H9 (cell line): ENCODE results near the gene RPP40. TPM values are rescaled to one million over a fixed set of nuclear protein-coding genes. Genes with fewer than 3 reads are reported as not detected.

Experiments
- DNase-seq: peaks from one replicate; pipeline ENCODE4 v3.0.0-alpha.2; 2017
- H2AFZ ChIP-seq: one replicate; pipeline ENCODE4 v1.6.1; 2013; ENCODE audit warnings: mild to moderate bottlenecking, low read length, control low read depth, moderate library complexity
- H2AK5ac ChIP-seq: 2 replicates; pipeline ENCODE4 v1.6.1; 2013; ENCODE audit warnings: low read length, control low read depth, mixed read lengths; ENCODE audit not compliant: insufficient read length
- H2BK120ac ChIP-seq: one replicate; pipeline ENCODE4 v1.6.1; 2013; ENCODE audit warnings: low read depth, mild to moderate bottlenecking, low read length, control low read depth, inconsistent platforms; ENCODE audit not compliant: poor library complexity, severe bottlenecking
- H2BK12ac ChIP-seq: 2 replicates; pipeline ENCODE4 v1.6.1; 2013; ENCODE audit warnings: low read length, control low read depth, mixed read lengths, low read depth; ENCODE audit not compliant: insufficient read length
- H2BK15ac ChIP-seq: 2 replicates; pipeline ENCODE4 v1.6.1; 2013; ENCODE audit warnings: low read depth, low read length, control low read depth
- H2BK20ac ChIP-seq: one replicate; pipeline ENCODE4 v1.6.1; 2013; ENCODE audit warnings: low read depth, mild to moderate bottlenecking, low read length, control low read depth, inconsistent platforms; ENCODE audit not compliant: poor library complexity, severe bottlenecking
- H2BK5ac ChIP-seq: 2 replicates; pipeline ENCODE4 v1.6.1; 2013; ENCODE audit warnings: low read length, control low read depth, mixed read lengths; ENCODE audit not compliant: insufficient read length
- H3K14ac ChIP-seq: 2 replicates; pipeline ENCODE4 v1.6.1; 2013; ENCODE audit warnings: low read length, control low read depth; ENCODE audit not compliant: insufficient read depth
- H3K18ac ChIP-seq: 2 replicates; pipeline ENCODE4 v1.6.1; 2013; ENCODE audit warnings: low read depth, mild to moderate bottlenecking, mixed read lengths, low read length, control low read depth; ENCODE audit not compliant: insufficient read length
- H3K23ac ChIP-seq: 2 replicates; pipeline ENCODE4 v1.6.1; 2013; ENCODE audit warnings: low read length, control low read depth, mixed read lengths, low read depth; ENCODE audit not compliant: insufficient read length
- H3K23me2 ChIP-seq: 2 replicates; pipeline ENCODE4 v1.6.1; 2013; ENCODE audit warnings: low read depth, mild to moderate bottlenecking, mixed read lengths, low read length, control low read depth; ENCODE audit not compliant: insufficient read length, poor library complexity, severe bottlenecking
- H3K27ac ChIP-seq: 2 replicates; pipeline ENCODE4 v1.5.1; 2013; ENCODE audit warnings: low read length, control low read depth, mixed read lengths, low read depth; ENCODE audit not compliant: insufficient read length
- H3K27me3 ChIP-seq: 2 replicates; pipeline ENCODE4 v1.6.1; 2013; ENCODE audit warnings: low read length, control low read depth, inconsistent platforms; ENCODE audit not compliant: insufficient read depth
- H3K4ac ChIP-seq: 2 replicates; pipeline ENCODE4 v1.6.1; 2013; ENCODE audit warnings: low read depth, mild to moderate bottlenecking, control low read depth, inconsistent platforms, low read length, moderate library complexity
- H3K4me1 ChIP-seq: 2 replicates; pipeline ENCODE4 v1.6.1; 2013; ENCODE audit warnings: low read length, control low read depth, inconsistent platforms; ENCODE audit not compliant: insufficient read depth
- H3K4me2 ChIP-seq: 2 replicates; pipeline ENCODE4 v1.6.1; 2013; ENCODE audit warnings: low read length, control low read depth, mixed read lengths; ENCODE audit not compliant: insufficient read length, insufficient read depth
- H3K56ac ChIP-seq: 2 replicates; pipeline ENCODE4 v1.6.1; 2013; ENCODE audit warnings: low read depth, mild to moderate bottlenecking, mixed read lengths, low read length, control low read depth; ENCODE audit not compliant: insufficient read length
- H3K79me1 ChIP-seq: 2 replicates; pipeline ENCODE4 v1.6.1; 2013; ENCODE audit warnings: low read depth, mild to moderate bottlenecking, moderate library complexity, low read length, control low read depth, inconsistent platforms; ENCODE audit not compliant: insufficient read depth, poor library complexity, severe bottlenecking
- H3K79me2 ChIP-seq: 2 replicates; pipeline ENCODE4 v1.6.1; 2013; ENCODE audit warnings: low read length, control low read depth, inconsistent platforms; ENCODE audit not compliant: insufficient read depth
- H3K9ac ChIP-seq: 2 replicates; pipeline ENCODE4 v1.6.1; 2013; ENCODE audit warnings: low read length, control low read depth, mixed read lengths; ENCODE audit not compliant: insufficient read length; ENCODE audit errors: extremely low read depth
- H3K9me3 ChIP-seq: one replicate; pipeline ENCODE4 v1.6.1; 2013; ENCODE audit warnings: low read depth, low read length, inconsistent platforms; ENCODE audit not compliant: control insufficient read depth
- H3T11ph ChIP-seq: one replicate; pipeline ENCODE4 v1.6.1; 2013; ENCODE audit warnings: mild to moderate bottlenecking, low read length, control low read depth, inconsistent platforms
- H4K20me1 ChIP-seq: one replicate; pipeline ENCODE4 v1.6.1; 2013; ENCODE audit not compliant: control insufficient read depth, insufficient read length, insufficient read depth
- H4K5ac ChIP-seq: 2 replicates; pipeline ENCODE4 v1.6.1; 2013; ENCODE audit warnings: low read depth, mild to moderate bottlenecking, mixed read lengths, low read length, control low read depth; ENCODE audit not compliant: insufficient read length
- H4K8ac ChIP-seq: replicated peaks from 2 replicates; pipeline ENCODE4 v1.6.1; 2013; ENCODE audit warnings: low read length, control low read depth, mixed read lengths, low read depth; ENCODE audit not compliant: insufficient read length
- H4K91ac ChIP-seq: 2 replicates; pipeline ENCODE4 v1.6.1; 2013; ENCODE audit warnings: low read depth, mild to moderate bottlenecking, moderate library complexity, mixed read lengths, low read length, control low read depth; ENCODE audit not compliant: insufficient read length
- H3K27ac Mint-ChIP-seq, 3 experiments: 2 replicates in 2 of 3; 3 replicates in 1 of 3; pipeline ENCODE4 v1.8.0; 2020 to 2021; ENCODE audit warnings: mixed read lengths in 3 of 3, mild to moderate bottlenecking in 1 of 3, moderate library complexity in 1 of 3
- H3K27me3 Mint-ChIP-seq: 2 replicates; pipeline ENCODE4 v1.8.0; 2021; ENCODE audit warnings: low read depth, mild to moderate bottlenecking, moderate library complexity, mixed read lengths
- H3K36me3 Mint-ChIP-seq, 3 experiments: 2 replicates in 2 of 3; 3 replicates in 1 of 3; pipeline ENCODE4 v1.8.0; 2020 to 2021; ENCODE audit warnings: low read depth in 3 of 3, mixed read lengths in 3 of 3; ENCODE audit not compliant: insufficient read depth in 1 of 3
- H3K4me1 Mint-ChIP-seq, 2 experiments: 2 replicates each; pipeline ENCODE4 v1.8.0; 2020; ENCODE audit warnings: mixed read lengths in 2 of 2
- H3K4me3 Mint-ChIP-seq, 2 experiments: 2 replicates in 1 of 2; 3 replicates in 1 of 2; pipeline ENCODE4 v1.8.0; 2020 to 2021; ENCODE audit warnings: mild to moderate bottlenecking in 2 of 2, mixed read lengths in 2 of 2, moderate library complexity in 1 of 2
- H3K9me3 Mint-ChIP-seq, 2 experiments: 2 replicates in 1 of 2; 3 replicates in 1 of 2; pipeline ENCODE4 v1.8.0; 2020; ENCODE audit warnings: mild to moderate bottlenecking in 2 of 2, mixed read lengths in 2 of 2, moderate library complexity in 1 of 2
- WGBS: extraction: QIAGEN DNeasy Blood & Tissue Kit; methylation state at CpG from one replicate; pipeline ENCODE4 v1.1.7; 2013; ENCODE audit warnings: missing lambda C conversion rate, low lambda C conversion rate, mixed read lengths; ENCODE audit not compliant: insufficient read length; ENCODE audit errors: extremely low coverage; 5-methylcytosine and 5-hydroxymethylcytosine counted together
- total RNA-seq: library from RNA; stranded (reverse); gene quantifications from 2 replicates; pipeline ENCODE4 v1.2.1, GENCODE V29; 2021
- TF ChIP-seq, protein P1 (sequence below): fragments of 200-600 bp; sonication (generic); conservative IDR thresholded peaks from 3 replicates; pipeline ENCODE4 v1.8.0; 2021; ENCODE audit warnings: antibody characterized with exemption, mild to moderate bottlenecking

Gene RPP40
- total RNA-seq, 1 experiment from 2014 or later = 17.8 TPM

DNA sequence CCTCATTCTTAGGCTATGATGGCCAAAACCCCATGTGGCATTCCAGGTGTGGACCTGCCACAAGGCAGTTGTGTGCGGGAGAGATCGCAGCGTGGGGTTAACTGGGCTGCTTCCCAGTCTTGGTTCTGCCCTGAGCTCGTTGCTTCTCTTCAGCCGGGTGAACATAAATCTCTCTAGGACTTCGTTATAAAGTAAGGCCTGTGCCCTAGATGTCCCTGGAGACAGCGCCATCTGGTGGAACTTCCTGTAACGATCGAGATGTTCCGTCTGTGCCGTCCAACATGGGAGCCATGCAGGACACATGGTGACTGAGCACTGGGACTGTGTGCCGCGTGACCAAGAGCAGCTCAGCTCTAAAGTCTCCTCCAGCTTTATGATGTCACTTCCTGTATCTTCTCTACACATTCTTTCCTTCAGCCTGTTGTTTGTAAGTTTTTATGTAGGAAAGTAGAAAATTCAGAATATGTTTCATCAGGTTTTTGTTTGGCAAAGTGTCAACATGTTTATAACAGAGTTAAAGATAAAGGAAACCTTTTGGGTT, 26.8 kb upstream of the RPP40 start:
- no peak overlapping the region for H2BK120ac ChIP-seq
- no peak overlapping the region for H2AFZ ChIP-seq
- H3K9me3 ChIP-seq = no peaks in the 10 kb centered on the region
- no peak overlapping the region for H3K56ac ChIP-seq
- H3K27ac ChIP-seq = no peak overlapping the region
- H3K4me2 ChIP-seq = no peak overlapping the region
- no peaks in the 10 kb centered on the region for H3K36me3 Mint-ChIP-seq
- H2BK12ac ChIP-seq = no peak overlapping the region
- H3K14ac ChIP-seq = no peak overlapping the region
- H3K23me2 ChIP-seq = peaks cover 7% of the 10 kb centered on the region
- no peak overlapping the region for H2BK20ac ChIP-seq
- peaks cover 18% of the 10 kb centered on the region for H3K27me3 Mint-ChIP-seq
- no CpG with 5 or more reads among the region's 13 CpGs for WGBS
- H2BK5ac ChIP-seq = no peak overlapping the region
- no peak overlapping the region for H3K23ac ChIP-seq
- H3K27ac Mint-ChIP-seq = no peak overlapping the region
- H3K79me2 ChIP-seq = no peaks in the 10 kb centered on the region
- H3K4me1 Mint-ChIP-seq = peaks cover 36 to 58% of the 10 kb centered on the region in 2 experiments
- H3K9me3 Mint-ChIP-seq = no peaks in the 10 kb centered on the region
- H3K4me1 ChIP-seq = no peaks in the 10 kb centered on the region; the same call in 1 of the 2 replicates
- TF ChIP-seq, protein P1, sequence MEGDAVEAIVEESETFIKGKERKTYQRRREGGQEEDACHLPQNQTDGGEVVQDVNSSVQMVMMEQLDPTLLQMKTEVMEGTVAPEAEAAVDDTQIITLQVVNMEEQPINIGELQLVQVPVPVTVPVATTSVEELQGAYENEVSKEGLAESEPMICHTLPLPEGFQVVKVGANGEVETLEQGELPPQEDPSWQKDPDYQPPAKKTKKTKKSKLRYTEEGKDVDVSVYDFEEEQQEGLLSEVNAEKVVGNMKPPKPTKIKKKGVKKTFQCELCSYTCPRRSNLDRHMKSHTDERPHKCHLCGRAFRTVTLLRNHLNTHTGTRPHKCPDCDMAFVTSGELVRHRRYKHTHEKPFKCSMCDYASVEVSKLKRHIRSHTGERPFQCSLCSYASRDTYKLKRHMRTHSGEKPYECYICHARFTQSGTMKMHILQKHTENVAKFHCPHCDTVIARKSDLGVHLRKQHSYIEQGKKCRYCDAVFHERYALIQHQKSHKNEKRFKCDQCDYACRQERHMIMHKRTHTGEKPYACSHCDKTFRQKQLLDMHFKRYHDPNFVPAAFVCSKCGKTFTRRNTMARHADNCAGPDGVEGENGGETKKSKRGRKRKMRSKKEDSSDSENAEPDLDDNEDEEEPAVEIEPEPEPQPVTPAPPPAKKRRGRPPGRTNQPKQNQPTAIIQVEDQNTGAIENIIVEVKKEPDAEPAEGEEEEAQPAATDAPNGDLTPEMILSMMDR = peak; percentile 91
- H2AK5ac ChIP-seq = no peak overlapping the region
- H3K4ac ChIP-seq = no peak overlapping the region
- H3K27me3 ChIP-seq = no peaks in the 10 kb centered on the region
- H3K9ac ChIP-seq = no peak overlapping the region
- no peak overlapping the region for H4K91ac ChIP-seq
- H3K4me3 Mint-ChIP-seq = no peak overlapping the region
- no peak overlapping the region for H4K8ac ChIP-seq
- no peaks in the 10 kb centered on the region for H3K79me1 ChIP-seq
- no peak overlapping the region for H4K5ac ChIP-seq
- no peaks in the 10 kb centered on the region for H4K20me1 ChIP-seq
- H3T11ph ChIP-seq = no peak overlapping the region
- peak; percentile 93 for DNase-seq
- H3K18ac ChIP-seq = no peak overlapping the region
- no peak overlapping the region for H2BK15ac ChIP-seq
